GM12891 (cell line): ENCODE data around the gene SSR2.

ENCODE experiments used
- DNase-seq: peaks from one replicate; pipeline ENCODE4 v3.0.0; 2011; ENCODE audit warnings: low spot score; ENCODE audit not compliant: insufficient read length
- FAIRE-seq: peaks from 2 replicates; lab custom pipeline; 2011; peaks lifted over from hg19 to GRCh38; lab: Jason Lieb, UNC
- PAX5 ChIP-seq: IDR thresholded peaks from 2 replicates; pipeline ENCODE4 v1.6.1; 2011; ENCODE audit warnings: low read length, moderate library complexity, mild to moderate bottlenecking; ENCODE audit not compliant: insufficient read depth, severe bottlenecking
- POLR2A ChIP-seq: IDR thresholded peaks from 2 replicates; pipeline ENCODE4 v1.6.1; 2011; ENCODE audit warnings: low read depth, low read length, control low read depth
- POLR2AphosphoS5 ChIP-seq: IDR thresholded peaks from 2 replicates; pipeline ENCODE4 v1.6.1; 2011; ENCODE audit warnings: low read depth, low read length, control low read depth
- POU2F2 ChIP-seq: IDR thresholded peaks from 2 replicates; pipeline ENCODE4 v1.6.1; 2011; ENCODE audit warnings: low read depth, mild to moderate bottlenecking, control low read depth, low read length, moderate library complexity
- SPI1 ChIP-seq: IDR thresholded peaks from 2 replicates; pipeline ENCODE4 v1.6.1; 2011; ENCODE audit warnings: low read depth, low read length, control low read depth
- TAF1 ChIP-seq: IDR thresholded peaks from 2 replicates; pipeline ENCODE4 v1.6.1; 2011; ENCODE audit warnings: low read depth, low read length, control low read depth

Gene SSR2

GRCh38 chr1:155983191-155984024 is 37.3 kb downstream of the SSR2 start:
- no peak for TF ChIP-seq PAX5
- TF ChIP-seq POU2F2: peak; percentile 61; the same call in 1 of the 2 replicates
- no peak for DNase-seq
- FAIRE-seq: no peak

- no peak for DNase-seq
- TF ChIP-seq POU2F2 (no peak), POLR2AphosphoS5 (no peak), POLR2A (no peak), PAX5 (no peak), TAF1 (no peak), SPI1 (no peak)
- no peak for FAIRE-seq
These were observed 38.6 kb downstream of the SSR2 start for GRCh38 chr1:155982106-155982505.

DNA sequence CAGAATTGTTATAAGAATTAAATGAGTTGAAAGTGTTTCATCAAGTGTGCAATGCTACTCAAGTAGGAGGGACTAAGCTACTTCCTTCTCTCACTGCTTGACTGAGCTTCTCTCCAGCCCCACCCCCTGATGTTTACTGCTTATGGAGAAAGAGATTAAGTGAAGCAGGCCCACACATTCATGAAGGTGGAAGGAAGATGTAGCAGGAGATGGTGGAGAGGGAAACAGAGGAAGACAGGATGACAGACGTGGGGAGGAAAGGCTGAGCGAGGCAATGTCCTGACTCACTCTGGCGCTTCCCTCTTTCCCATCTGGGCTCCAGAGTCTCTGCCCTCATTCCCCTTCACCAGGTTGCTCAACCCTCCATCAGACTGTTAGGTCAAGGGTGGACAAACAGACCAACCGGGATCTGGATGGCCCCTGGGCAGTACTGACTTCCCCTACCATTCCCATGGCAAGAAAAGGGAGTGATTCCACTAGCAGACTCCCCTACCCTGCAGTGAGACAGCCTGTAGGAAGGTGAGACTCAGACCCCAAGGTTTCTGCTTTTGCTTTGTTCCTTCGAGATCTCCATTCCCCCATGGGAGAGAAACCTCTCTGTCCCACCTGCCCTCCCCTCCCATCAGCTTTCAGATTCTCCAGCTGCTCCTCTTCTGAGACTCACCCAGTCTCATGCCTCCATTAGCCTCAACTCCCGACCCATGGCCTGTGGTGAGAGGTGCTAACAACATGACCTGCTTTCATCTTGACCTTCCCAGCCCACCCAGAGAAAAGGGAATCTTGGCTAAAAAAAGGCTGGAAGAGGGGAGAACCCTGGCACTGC is 39.3 kb downstream of the SSR2 start:
- TF ChIP-seq POLR2AphosphoS5: no peak
- TF ChIP-seq POLR2A: no peak
- TF ChIP-seq PAX5: no peak
- no peak for TF ChIP-seq POU2F2
- TF ChIP-seq TAF1: no peak
- DNase-seq (no peak), FAIRE-seq (peak; percentile 81)

DNA sequence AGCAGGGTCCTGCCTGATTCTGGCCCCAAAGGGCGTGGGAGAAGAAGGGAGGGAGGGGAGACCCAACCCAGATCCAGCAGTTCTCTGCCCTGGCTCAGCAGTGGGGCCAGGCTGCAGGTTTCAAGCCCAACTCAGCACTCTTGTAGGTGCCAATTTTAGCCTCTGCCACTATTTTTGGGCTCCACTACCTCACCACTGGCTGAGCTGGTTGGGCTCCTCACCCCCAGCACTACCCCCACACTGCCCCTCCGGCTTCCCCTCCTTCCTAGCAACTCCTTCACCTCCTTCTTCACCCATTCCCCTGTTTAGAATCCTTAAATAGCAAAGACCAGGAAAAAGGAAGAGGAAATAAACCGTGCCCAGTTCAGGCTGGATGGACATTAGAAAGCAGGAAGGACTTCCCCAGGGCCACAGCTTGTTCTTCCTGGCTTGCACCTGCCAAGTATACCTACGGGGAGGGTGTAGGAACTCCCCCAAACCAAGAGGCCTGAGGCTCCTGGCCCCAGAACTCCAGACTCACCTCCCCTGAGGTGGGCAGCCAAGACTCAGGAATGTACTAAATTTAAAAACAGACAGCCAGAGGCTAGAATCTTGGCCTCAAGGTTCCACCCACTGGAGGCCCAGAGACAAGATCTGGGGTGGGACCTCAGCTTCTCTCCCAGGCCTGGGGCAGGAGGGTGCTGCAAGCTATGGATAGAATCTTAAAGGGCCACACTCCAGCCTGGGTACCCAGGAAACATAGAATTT is 41.0 kb downstream of the SSR2 start:
- FAIRE-seq: peak; percentile 78
- TF ChIP-seq SPI1: no peak
- TF ChIP-seq POU2F2: no peak
- no peak for TF ChIP-seq POLR2AphosphoS5
- TF ChIP-seq PAX5: no peak
- TF ChIP-seq TAF1: no peak
- no peak for TF ChIP-seq POLR2A
- no peak for DNase-seq

- FAIRE-seq (no peak), DNase-seq (no peak)
- TF ChIP-seq SPI1 (peak; percentile 41; the same call in 1 of the 2 replicates), POLR2AphosphoS5 (peak; percentile 69), TAF1 (no peak), POU2F2 (no peak)
These were observed 41.8 kb downstream of the SSR2 start for GRCh38 chr1:155978973-155979429.

DNA sequence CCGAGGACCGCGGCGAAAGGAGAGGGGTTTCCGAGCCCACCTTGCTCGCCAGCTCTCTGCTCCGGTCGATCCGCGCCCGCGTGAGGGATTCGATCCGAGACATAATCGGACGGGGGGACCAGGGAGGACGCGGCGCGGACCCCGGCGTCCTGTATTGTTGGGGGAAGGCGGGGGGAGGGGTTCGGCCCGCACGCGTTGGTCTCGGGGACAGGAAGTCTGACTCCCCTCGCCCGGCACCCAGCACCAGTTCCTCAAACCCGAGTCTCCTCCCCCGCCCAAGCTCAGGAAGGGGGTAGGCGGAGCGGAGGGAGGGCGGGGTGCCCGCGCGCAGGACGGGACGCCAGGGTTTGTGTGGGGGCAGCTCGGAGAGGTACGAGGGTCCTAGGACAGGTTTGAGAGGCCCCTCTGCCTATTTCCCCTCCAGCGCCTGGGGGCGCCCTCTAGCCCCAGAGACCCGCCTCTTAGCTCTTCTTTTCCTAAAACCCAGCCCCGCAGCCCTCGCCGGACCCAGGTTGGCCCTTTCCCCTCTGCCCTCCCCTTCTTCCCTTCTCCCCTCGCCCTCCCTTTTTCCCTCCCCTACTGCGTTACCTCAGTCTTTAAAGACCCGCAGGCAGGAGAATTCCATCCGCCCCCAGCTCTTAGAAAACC is 42.3 kb downstream of the SSR2 start, which contains the start of gene ARHGEF2:
Gene ARHGEF2 (minus strand): TSS at position 223 of the 648 bp plus-strand sequence. CDS start 120 bp downstream, at position 103.
- TF ChIP-seq POLR2A (peak; percentile 65; the same call in 1 of the 2 replicates), POU2F2 (peak; percentile 13; the same call in 1 of the 2 replicates), PAX5 (no peak), SPI1 (peak; percentile 91), POLR2AphosphoS5 (no peak), TAF1 (peak; percentile 81)
- DNase-seq (peak; percentile 91), FAIRE-seq (peak; percentile 76)

GRCh38 chr1:155977690-155978324 is 42.9 kb downstream of the SSR2 start:
- FAIRE-seq (no peak), DNase-seq (peak; percentile 54)
- TF ChIP-seq POLR2AphosphoS5 (peak; percentile 77), TAF1 (no peak), SPI1 (no peak), PAX5 (no peak), POU2F2 (0 out of 2 replicates have a peak, but pooled peaks have one; percentile 10), POLR2A (peak; percentile 73)

DNA sequence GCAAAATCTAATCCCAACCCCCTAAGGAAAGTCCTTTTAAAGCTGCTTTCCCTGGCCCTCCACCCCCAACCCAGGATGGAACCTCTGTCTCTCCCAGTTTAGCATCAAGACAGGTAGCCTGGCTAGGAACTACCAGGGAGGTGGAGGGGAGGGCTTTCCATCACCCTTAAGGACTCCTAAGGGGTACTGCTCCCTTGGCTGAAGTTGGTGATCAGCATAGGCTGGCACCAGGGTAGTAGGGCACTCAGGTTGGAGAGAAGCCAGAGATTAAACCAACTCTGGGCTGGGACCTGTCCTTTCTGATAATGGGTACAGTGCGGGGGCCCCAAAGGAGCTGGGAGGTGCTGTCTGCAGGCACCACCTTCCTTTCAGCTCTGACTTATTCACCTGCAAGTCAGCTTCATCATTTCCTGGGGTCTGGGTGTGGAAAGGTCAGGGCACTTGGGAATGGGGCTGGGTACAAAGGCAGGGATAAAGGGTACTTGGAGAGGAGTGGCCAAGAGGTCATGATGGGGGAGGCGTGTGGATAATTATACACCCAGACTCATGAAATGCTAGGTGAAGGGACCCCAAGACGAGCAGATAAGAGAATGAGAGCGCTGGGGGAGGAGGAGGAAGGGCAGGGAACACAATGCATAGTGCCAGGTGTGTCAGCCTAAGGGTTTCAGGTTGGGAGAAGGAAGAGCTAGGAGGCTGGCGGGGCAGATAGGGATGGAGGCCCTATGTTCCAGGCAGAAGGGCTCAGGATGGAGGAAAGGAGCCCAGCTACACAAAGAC is 43.6 kb downstream of the SSR2 start:
- FAIRE-seq (no peak), DNase-seq (no peak)

More for the DNA sequence above, 43.6 kb downstream of the SSR2 start:
- TF ChIP-seq POU2F2 (no peak), TAF1 (no peak), POLR2A (no peak; the same call in 1 of the 2 replicates), SPI1 (no peak), POLR2AphosphoS5 (no peak), PAX5 (no peak)
